ENCODE data around the gene AHRR.

The AHRR gene

GRCh38 chr5:428754-429452 lies 107.4 kb downstream of the AHRR start:
- TF ChIP-seq, protein P1, sequence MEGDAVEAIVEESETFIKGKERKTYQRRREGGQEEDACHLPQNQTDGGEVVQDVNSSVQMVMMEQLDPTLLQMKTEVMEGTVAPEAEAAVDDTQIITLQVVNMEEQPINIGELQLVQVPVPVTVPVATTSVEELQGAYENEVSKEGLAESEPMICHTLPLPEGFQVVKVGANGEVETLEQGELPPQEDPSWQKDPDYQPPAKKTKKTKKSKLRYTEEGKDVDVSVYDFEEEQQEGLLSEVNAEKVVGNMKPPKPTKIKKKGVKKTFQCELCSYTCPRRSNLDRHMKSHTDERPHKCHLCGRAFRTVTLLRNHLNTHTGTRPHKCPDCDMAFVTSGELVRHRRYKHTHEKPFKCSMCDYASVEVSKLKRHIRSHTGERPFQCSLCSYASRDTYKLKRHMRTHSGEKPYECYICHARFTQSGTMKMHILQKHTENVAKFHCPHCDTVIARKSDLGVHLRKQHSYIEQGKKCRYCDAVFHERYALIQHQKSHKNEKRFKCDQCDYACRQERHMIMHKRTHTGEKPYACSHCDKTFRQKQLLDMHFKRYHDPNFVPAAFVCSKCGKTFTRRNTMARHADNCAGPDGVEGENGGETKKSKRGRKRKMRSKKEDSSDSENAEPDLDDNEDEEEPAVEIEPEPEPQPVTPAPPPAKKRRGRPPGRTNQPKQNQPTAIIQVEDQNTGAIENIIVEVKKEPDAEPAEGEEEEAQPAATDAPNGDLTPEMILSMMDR (IDR thresholded peaks at IDR 0.05), result no peak
- Histone ChIP-seq H3K9ac (no peak overlapping the region), H3K4me3 (ENCODE audit: low read depth, low read length) (no peak overlapping the region), H3K4me1 (peaks cover 6% of the 10 kb centered on the region), H3K4me2 (ENCODE audit: low read length) (no peak overlapping the region), H2AFZ (no peak overlapping the region), H3K9me3 (ENCODE audit: control insufficient read depth, low read length) (no peaks in the 10 kb centered on the region), H3K27ac (no peak overlapping the region), H3K27me3 (ENCODE audit: control insufficient read depth, insufficient read depth, low read length) (peaks cover 2% of the 10 kb centered on the region), H3K79me2 (no peaks in the 10 kb centered on the region), H3K36me3 (ENCODE audit: control insufficient read depth, insufficient read depth, low read length) (no peaks in the 10 kb centered on the region)

- Histone ChIP-seq H3K4me3 (ENCODE audit: low read depth, low read length) (no peak overlapping the region), H3K9me3 (ENCODE audit: control insufficient read depth, low read length) (no peaks in the 10 kb centered on the region), H2AFZ (no peak overlapping the region), H3K27me3 (ENCODE audit: control insufficient read depth, insufficient read depth, low read length) (peaks cover 2% of the 10 kb centered on the region), H3K4me1 (peaks cover 6% of the 10 kb centered on the region), H3K27ac (no peak overlapping the region), H3K79me2 (no peaks in the 10 kb centered on the region), H3K4me2 (ENCODE audit: low read length) (no peak overlapping the region), H3K9ac (no peak overlapping the region), H3K36me3 (ENCODE audit: control insufficient read depth, insufficient read depth, low read length) (no peaks in the 10 kb centered on the region)
- TF ChIP-seq, protein P1 (IDR thresholded peaks at IDR 0.05), result no peak
These were observed 108.1 kb downstream of the AHRR start for GRCh38 chr5:429453-430188.

- Histone ChIP-seq H3K4me1 (peaks cover 6% of the 10 kb centered on the region), H2AFZ (no peak overlapping the region), H3K36me3 (ENCODE audit: control insufficient read depth, insufficient read depth, low read length) (no peaks in the 10 kb centered on the region), H3K79me2 (no peaks in the 10 kb centered on the region), H3K4me3 (ENCODE audit: low read depth, low read length) (no peak overlapping the region), H3K9ac (no peak overlapping the region), H3K27ac (no peak overlapping the region), H3K4me2 (ENCODE audit: low read length) (no peak overlapping the region), H3K9me3 (ENCODE audit: control insufficient read depth, low read length) (no peaks in the 10 kb centered on the region), H3K27me3 (ENCODE audit: control insufficient read depth, insufficient read depth, low read length) (peaks cover 2% of the 10 kb centered on the region)
- TF ChIP-seq, protein P1 (IDR thresholded peaks at IDR 0.05), result no peak
These were observed 108.9 kb downstream of the AHRR start for GRCh38 chr5:430214-430925.

DNA sequence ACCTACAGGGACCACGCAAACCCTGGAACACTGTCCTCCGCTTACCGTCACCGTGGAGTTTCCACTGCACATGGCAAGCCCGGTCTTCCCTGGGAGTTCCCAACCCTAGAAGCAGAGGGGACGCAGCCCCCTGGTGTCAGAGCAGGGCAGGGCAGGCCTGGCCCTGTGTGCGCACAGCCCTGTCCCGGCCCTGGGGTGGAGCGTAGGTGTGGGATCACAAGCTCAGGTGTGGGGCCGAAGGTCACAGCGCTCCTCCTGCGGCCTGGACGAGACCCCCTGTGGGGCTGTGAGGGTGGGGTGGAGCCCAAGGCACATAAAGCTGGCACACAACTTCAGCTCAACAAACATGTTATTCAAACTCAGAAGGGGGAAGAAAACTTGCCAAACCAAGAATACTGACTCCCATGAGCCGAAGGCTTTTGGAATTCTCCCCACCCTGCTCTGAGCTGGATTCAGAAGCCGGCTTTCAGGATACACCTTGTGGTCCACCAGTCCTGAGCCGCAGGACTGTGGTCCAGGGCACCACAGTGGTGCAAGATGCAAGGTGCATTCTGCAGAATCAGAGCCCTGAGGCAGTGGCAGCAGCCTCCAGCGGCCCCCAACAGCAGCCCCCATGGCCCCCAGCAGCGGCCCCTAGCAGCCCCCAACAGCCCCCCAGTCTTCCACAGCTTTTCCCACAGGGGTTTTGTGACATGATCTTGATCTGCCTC lies 109.6 kb downstream of the AHRR start:
- Histone ChIP-seq H3K27me3 (ENCODE audit: control insufficient read depth, insufficient read depth, low read length) (peaks cover 2% of the 10 kb centered on the region), H3K9me3 (ENCODE audit: control insufficient read depth, low read length) (no peaks in the 10 kb centered on the region), H3K36me3 (ENCODE audit: control insufficient read depth, insufficient read depth, low read length) (no peaks in the 10 kb centered on the region), H3K4me2 (ENCODE audit: low read length) (no peak overlapping the region), H3K79me2 (no peaks in the 10 kb centered on the region), H2AFZ (no peak overlapping the region), H3K27ac (no peak overlapping the region), H3K4me1 (peaks cover 6% of the 10 kb centered on the region), H3K9ac (no peak overlapping the region), H3K4me3 (ENCODE audit: low read depth, low read length) (no peak overlapping the region)
- TF ChIP-seq, protein P1 (IDR thresholded peaks at IDR 0.05), result peak; percentile 24
